HG03457 (cell line): Measurements from ENCODE around the gene MBNL2.

Source experiments
- ATAC-seq: cut with Tn5 transposase; IDR thresholded peaks from one replicate; pipeline ENCODE4 v1.9.1; 2021; ENCODE audit warnings: moderate number of reproducible peaks; ENCODE audit not compliant: unreplicated experiment

The MBNL2 gene

GRCh38 chr13:97231829-97232196 is 9.7 kb downstream of the MBNL2 start:
- no peak for ATAC-seq

- no peak for ATAC-seq
These were observed 11.4 kb downstream of the MBNL2 start for GRCh38 chr13:97233499-97233898.

DNA sequence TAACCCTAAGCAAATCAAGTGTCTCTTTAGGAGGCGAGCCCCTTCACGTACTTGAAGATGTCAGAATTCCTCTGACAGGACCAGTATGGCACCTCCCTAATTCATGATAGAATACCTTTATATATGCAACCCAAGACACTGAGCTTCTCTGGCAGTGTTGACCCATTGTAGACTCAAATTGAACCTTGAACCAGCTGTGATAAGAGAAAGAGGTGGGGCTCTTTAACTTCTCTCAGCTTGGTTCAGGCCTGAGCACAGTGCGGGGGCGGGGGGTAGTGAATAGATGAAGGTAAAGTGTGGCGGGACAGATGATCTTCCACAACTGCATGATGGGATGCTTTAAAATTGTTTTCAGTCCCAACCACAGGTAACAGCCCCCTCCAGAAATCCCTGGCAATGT is 12.1 kb downstream of the MBNL2 start:
- ATAC-seq = no peak

GRCh38 chr13:97234742-97235141 is 12.6 kb downstream of the MBNL2 start:
- ATAC-seq = no peak

DNA sequence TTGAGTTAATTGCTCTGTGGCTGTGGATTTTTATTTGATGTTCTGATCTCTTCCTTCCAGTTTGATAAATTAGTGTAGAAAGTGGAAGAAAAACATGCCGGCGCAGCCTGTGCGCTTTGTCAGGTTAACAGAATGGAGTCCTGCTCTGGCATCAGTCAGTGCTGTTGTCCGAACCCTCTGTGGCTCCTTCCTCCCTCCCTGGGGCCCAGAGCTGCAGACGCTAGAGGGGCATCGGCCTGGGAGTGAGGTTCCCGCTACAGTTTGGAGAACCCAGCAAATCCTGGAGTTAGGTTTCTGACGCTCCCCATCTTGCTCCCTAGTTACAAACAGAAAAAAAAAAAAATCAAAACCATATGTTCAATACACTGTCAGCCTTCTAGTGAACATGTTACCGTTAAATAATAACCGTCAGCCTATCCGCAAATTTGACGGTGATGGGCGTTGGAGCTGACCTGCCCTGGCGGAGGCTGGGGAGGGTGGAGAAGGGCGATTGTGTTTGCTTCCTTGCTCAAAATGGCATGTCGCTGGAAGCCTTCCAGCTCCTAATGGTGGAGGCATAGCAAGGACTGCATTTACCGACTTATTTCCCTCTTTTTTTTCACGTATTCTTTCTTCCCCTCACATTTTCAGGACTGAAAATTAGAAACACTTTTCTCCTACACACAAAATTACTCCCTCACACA is 13.6 kb downstream of the MBNL2 start:
- no peak for ATAC-seq

DNA sequence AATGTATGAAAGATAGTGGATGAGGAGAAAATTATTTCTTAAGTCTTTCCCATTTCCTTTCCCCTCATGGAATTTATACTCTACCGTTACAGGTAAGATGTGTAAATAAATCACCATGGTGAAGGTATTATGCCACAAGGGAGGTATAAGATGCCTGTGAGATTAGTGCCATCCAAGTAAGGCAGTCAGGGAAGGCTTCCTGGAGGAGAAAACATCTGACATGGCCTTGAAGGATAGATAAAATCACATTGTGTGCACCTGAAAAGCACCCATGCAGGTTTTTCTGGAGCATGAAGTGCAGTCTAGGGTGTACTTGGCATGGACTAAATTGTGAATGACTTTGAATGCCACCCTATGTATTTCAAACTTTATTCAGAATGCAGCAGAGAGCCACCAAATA is 15.3 kb downstream of the MBNL2 start:
- no peak for ATAC-seq

DNA sequence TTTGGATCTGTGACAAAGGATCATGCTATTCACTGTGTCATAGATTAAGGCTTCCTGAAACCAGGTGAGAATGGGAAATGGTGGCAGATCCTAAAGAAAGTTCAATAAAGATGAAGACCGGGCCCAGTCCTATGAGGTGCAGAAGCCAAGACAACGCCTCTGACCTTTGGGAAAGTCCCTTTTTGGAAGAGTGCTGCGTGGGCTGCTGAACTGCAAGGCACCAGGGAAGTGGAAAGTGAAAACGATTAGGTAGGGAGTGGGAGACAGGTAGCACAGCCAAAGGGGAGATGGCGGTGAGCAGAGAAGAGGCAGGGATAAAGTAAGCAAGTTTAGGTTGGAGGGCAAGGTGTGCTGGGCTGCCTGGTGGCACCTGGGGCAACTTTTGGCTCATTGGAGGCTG is 16.3 kb downstream of the MBNL2 start:
- ATAC-seq = no peak

DNA sequence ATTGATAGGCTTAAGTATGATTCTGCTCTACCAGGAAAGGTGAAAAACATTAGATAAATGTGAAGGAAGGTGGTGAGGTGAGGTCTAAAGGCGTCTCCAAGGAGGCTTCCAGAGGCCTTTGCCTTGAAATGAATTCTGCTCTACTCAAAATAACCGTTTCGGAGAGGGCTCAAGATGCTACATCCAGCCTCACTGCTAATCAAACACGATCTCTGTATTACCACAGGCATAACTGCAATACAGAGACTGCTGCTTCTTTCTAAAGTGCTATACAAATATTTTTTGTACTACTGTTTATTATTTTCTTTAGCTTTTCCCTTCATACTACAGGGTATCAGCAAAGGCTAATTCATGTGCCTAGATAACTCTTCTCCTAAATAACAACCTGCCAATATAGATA is 16.8 kb downstream of the MBNL2 start:
- ATAC-seq = no peak

DNA sequence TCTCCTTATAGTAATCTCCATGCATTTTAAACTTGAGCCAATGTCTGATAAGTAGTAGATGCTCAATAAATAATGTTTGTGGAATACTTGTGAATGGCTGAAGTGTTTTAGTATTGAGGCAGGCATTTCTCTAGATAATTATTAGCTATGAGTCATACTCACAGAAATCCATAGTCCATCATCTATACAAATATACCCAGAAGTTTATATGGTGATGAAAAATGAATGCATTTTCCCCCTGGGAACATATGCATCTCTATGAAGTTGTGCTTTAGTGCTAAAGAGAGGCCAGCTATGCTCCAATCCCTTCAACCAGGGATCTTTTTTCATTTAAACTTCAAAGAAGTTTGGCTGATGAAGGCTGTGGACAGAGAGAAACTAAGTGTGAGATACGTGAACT is 17.2 kb downstream of the MBNL2 start:
- no peak for ATAC-seq

DNA sequence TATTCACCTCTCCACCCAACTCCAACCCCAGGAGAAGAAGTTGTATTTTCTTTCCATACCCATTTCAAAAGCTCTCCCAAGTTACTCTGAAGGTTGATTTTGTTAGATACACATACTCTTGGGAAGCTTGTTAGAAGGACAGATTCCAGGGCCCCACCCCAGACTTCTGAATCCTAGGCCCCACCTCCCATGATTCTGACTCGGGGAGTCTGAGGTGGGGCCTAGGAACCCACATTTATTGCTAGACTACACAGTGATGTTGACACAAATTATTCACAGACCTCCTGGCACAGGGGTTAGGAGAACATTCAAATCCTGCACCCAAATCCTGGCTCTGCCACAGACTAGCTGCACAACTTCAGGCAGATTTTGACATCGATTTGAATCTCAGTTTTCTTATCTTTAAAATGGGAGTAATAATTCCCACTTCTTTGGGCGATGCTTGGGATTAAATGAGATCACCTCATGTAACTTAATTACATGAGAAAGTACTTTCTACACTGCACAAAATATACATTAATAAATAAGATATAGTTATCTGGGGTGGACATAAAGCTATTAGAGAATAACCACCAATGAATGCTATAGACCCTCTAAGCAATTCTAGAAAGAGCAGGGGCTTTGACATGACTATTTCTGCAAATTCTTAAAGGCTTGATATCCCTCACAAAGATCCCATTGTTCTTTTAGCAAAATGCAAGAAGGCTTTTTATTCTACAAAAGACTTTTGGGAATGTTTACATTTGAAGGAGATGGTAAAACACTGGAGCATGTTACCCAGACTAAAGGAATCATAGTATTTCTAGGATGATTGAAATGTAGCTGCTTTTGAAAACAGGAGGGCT is 18.0 kb downstream of the MBNL2 start:
- no peak for ATAC-seq

DNA sequence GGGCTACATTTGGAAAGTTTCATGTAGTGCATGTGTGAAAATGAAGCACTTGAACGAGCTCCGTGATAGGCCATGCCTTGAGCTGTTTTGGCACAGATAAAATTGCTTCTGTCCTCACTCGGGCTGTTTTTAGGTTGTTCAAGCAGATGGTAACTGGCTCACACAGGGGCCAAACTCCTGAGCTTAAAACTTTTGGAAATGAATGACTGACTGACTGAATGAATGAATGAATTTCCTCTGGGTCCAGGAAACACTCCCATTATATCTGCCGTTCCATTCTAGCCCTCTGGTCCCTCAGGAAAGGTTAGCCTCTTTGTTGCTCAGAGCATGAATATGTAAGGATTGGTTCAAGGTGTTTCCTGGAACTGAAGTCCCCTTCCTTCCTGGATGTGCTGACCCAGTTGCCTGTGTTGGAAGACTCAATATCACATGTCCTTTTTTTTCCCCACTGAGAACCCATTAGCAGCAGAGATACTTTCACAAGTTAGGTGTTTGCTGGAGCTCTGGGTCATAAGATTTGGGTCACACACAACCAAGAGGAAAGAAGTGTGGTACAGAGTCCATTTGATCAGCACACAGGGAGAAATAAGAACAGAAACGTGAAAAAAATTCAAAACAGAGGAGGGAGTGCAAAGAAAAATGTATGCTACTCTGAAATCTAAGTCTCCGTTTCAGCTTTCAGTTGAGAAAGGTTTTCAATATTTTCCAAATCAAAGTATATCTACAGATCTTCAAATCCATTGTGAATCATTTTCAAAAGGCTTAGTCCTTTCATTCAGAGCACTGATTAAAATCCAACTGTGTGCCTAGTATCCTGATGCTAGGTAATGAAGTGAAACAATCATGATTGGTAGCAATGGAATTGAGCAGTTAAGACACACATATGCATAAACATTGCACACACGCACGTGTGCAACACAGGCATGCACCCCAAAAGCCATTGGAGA is 18.9 kb downstream of the MBNL2 start:
- no peak for ATAC-seq

DNA sequence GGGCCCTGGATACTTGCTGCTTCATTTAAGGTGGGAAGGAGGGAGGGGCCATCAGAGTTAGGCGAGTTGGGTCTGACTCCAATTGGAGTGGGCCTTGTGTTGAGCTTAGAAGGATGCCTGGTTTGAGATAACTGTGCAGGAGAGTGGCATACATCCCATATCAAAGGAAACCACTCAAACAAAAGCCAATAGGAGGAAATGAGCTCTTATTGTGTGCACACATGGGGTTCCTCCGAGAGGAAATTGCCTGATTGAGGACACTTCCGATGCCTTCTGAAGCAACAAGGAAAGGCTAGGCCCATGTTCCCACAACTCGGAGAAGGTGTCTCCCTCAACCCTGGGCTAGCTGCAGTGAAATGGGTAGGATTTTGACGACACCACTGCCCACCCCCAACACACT is 19.6 kb downstream of the MBNL2 start:
- no peak for ATAC-seq

GRCh38 chr13:97242755-97243497 is 20.8 kb downstream of the MBNL2 start:
- ATAC-seq = no peak

- no peak for ATAC-seq
These were observed 22.0 kb downstream of the MBNL2 start for GRCh38 chr13:97243915-97244781.

GRCh38 chr13:97245011-97245410 is 22.9 kb downstream of the MBNL2 start:
- ATAC-seq = no peak

- no peak for ATAC-seq
These were observed 24.5 kb downstream of the MBNL2 start for GRCh38 chr13:97246596-97247158.

DNA sequence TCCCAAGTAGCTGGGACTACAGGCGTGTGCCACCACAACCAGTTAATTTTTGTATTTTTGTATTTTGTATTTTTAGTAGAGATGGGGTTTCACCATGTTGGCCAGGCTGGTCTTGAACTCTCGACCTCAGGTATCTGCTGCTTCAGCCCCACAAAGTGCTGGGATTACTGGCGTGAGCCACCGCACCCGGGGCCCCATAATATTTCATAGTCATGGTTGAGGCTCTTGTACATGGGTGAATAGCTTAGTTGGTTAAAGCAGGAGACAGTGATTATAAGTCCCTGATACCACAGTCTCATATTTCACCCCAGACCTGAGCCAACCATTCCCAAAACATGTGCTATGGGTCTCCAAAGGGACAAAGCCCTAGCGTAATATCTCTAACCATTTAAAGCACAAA is 26.1 kb downstream of the MBNL2 start:
- no peak for ATAC-seq

DNA sequence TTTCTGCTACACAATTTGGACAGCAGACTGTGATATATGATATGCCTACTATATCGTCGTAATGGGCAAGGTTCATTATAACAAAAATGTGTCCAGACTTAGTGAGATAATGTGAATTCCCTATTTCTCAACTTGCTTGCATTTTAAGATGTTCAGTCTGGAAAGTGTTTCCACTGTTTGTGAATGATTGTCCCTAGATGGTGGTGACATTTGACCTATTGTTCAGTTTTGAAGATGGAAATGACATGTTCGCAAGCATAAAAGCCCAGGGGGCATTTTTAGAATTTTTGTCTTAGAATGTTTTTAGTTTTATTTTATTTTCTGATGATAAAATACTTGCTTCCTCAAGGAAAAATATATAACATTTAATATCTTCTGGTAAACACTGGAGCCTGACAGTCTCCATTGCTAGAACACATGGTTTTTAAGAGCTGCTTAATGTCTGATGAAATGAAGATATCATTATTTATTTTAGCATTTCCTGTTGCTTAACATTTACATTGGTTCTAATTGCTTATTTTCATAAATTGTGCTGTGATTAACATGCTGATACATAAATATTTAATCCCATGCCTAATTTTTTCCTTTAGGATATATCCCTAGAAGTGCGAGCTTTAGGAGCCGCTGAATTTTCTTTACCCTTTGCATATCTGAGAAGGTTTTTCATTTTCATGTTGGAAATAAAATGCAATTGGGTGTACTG is 27.1 kb downstream of the MBNL2 start:
- no peak for ATAC-seq
